C4-2B (cell line): ENCODE data around the gene NLE1.

Experiments
- CTCF ChIP-seq: fragments of 450-650 bp; conservative IDR thresholded peaks from 2 replicates; pipeline ENCODE4 v1.5.1; 2017; ENCODE audit warnings: mild to moderate bottlenecking
- ZFX ChIP-seq: fragments of 450-650 bp; IDR thresholded peaks from 2 replicates; pipeline ENCODE4 v1.6.1; 2017

- TF ChIP-seq CTCF (no peak), ZFX (no peak)
These were observed 18.5 kb upstream of the NLE1 start for GRCh38 chr17:35160354-35161201.
